Mesendoderm (in vitro differentiated cells): ENCODE data around the gene PSAT1.

ENCODE experiments used
- DNase-seq: peaks from one replicate; pipeline ENCODE4 v3.0.0; 2013
- H2AK5ac ChIP-seq: 2 replicates; pipeline ENCODE4 v1.6.1; 2013; ENCODE audit warnings: low read length, inconsistent platforms
- H2BK120ac ChIP-seq: 2 replicates; pipeline ENCODE4 v1.6.1; 2013; ENCODE audit warnings: low read depth, mild to moderate bottlenecking, low read length, moderate library complexity, mixed read lengths
- H2BK15ac ChIP-seq: replicated peaks from 2 replicates; pipeline ENCODE4 v1.6.1; 2013; ENCODE audit warnings: low read depth, mild to moderate bottlenecking, moderate library complexity
- H2BK5ac ChIP-seq: 2 replicates; pipeline ENCODE4 v1.6.1; 2013; ENCODE audit warnings: low read length, inconsistent platforms
- H3K18ac ChIP-seq: 2 replicates; pipeline ENCODE4 v1.6.1; 2013; ENCODE audit warnings: mild to moderate bottlenecking, low read length, mixed read lengths
- H3K23ac ChIP-seq: one replicate; pipeline ENCODE4 v1.6.1; 2013; ENCODE audit warnings: low read length
- H3K27ac ChIP-seq: 2 replicates; pipeline ENCODE4 v1.5.1; 2013; ENCODE audit warnings: low read depth, mild to moderate bottlenecking, inconsistent platforms, low read length, moderate library complexity
- H3K27me3 ChIP-seq: 2 replicates; pipeline ENCODE4 v1.6.1; 2013; ENCODE audit warnings: low read length, control low read depth, mild to moderate bottlenecking, inconsistent platforms; ENCODE audit not compliant: insufficient read depth, poor library complexity
- H3K36me3 ChIP-seq: 2 replicates; pipeline ENCODE4 v1.6.1; 2013; ENCODE audit warnings: low read length, inconsistent platforms; ENCODE audit not compliant: control insufficient read depth, insufficient read depth
- H3K4ac ChIP-seq: one replicate; pipeline ENCODE4 v1.6.1; 2013; ENCODE audit warnings: low read depth, mild to moderate bottlenecking, low read length, moderate library complexity
- H3K4me1 ChIP-seq: 2 replicates; pipeline ENCODE4 v1.6.1; 2013; ENCODE audit warnings: low read depth, low read length, inconsistent platforms; ENCODE audit not compliant: control insufficient read depth
- H3K4me2 ChIP-seq: 2 replicates; pipeline ENCODE4 v1.6.1; 2013; ENCODE audit warnings: low read length
- H3K4me3 ChIP-seq: 2 replicates; pipeline ENCODE4 v1.5.1; 2013; ENCODE audit warnings: mild to moderate bottlenecking, low read length
- H3K56ac ChIP-seq: one replicate; pipeline ENCODE4 v1.6.1; 2013; ENCODE audit warnings: low read length
- H3K79me1 ChIP-seq: 2 replicates; pipeline ENCODE4 v1.6.1; 2013; ENCODE audit warnings: low read length, inconsistent platforms
- H3K79me2 ChIP-seq: 2 replicates; pipeline ENCODE4 v1.6.1; 2013; ENCODE audit warnings: mild to moderate bottlenecking, low read length; ENCODE audit not compliant: control insufficient read depth, insufficient read depth
- H3K9ac ChIP-seq: 2 replicates; pipeline ENCODE4 v1.6.1; 2013; ENCODE audit warnings: low read length, inconsistent platforms
- H4K5ac ChIP-seq: one replicate; pipeline ENCODE4 v1.6.1; 2013; ENCODE audit warnings: low read length
- H4K8ac ChIP-seq: one replicate; pipeline ENCODE4 v1.6.1; 2013; ENCODE audit warnings: low read depth, mild to moderate bottlenecking, control low read depth, low read length, moderate library complexity
- WGBS: extraction: QIAGEN DNeasy Blood & Tissue Kit; methylation state at CpG from one replicate; pipeline ENCODE4 v1.1.7; 2013; ENCODE audit warnings: low lambda C conversion rate, missing lambda C conversion rate; ENCODE audit not compliant: insufficient coverage; ENCODE audit errors: extremely low coverage; 5-methylcytosine and 5-hydroxymethylcytosine counted together

PSAT1 gene

DNA sequence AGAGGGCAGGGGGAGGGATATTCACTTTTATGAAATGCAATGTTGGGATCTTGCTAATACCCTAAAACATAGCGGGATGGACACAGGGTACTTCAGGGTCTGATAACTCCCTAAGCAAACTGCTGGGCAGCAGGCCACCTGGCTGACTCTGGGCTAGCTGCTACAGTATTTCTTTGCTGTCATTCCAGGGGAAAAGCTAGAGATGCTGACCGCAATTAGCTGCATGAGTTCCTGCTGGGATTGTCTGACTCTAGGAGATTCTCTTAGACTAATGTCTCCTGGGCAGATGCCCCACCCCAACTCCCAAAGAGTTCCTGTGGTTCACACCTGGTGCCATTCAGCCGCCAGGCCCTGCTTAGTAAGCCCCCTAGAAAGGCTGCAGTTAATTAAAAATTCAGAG, 69.9 kb downstream of the PSAT1 start:
- H3K4me3 ChIP-seq: no peak overlapping the region
- no peak overlapping the region for H3K9ac ChIP-seq
- H3K79me2 ChIP-seq: no peaks in the 10 kb centered on the region
- no peak overlapping the region for H3K18ac ChIP-seq
- H2BK15ac ChIP-seq: no peak overlapping the region
- no peak overlapping the region for H3K27ac ChIP-seq
- H3K4me2 ChIP-seq: no peak overlapping the region
- no peak overlapping the region for H3K56ac ChIP-seq
- H4K8ac ChIP-seq: no peak overlapping the region
- WGBS: no CpG with 5 or more reads among the region's 3 CpGs
- no peaks in the 10 kb centered on the region for H3K27me3 ChIP-seq
- H2AK5ac ChIP-seq: no peak overlapping the region
- no peak overlapping the region for H2BK120ac ChIP-seq
- DNase-seq: no peak
- H3K23ac ChIP-seq: no peak overlapping the region
- no peak overlapping the region for H3K4ac ChIP-seq
- H2BK5ac ChIP-seq: no peak overlapping the region
- H3K36me3 ChIP-seq: no peaks in the 10 kb centered on the region
- no peaks in the 10 kb centered on the region for H3K79me1 ChIP-seq
- H3K4me1 ChIP-seq: no peaks in the 10 kb centered on the region
- no peak overlapping the region for H4K5ac ChIP-seq

GRCh38 chr9:78368236-78368635, 71.3 kb downstream of the PSAT1 start:
- Histone ChIP-seq H3K56ac (peak overlapping the region; percentile 25), H3K79me1 (no peaks in the 10 kb centered on the region), H3K23ac (no peak overlapping the region), H4K8ac (no peak overlapping the region), H2BK15ac (no peak overlapping the region), H3K4me1 (no peaks in the 10 kb centered on the region), H3K9ac (no peak overlapping the region), H2BK120ac (no peak overlapping the region), H3K4me3 (no peak overlapping the region), H3K4me2 (no peak overlapping the region), H3K27ac (no peak overlapping the region), H3K79me2 (no peaks in the 10 kb centered on the region), H3K36me3 (no peaks in the 10 kb centered on the region), H3K18ac (no peak overlapping the region), H4K5ac (no peak overlapping the region), H2BK5ac (peak overlapping the region; percentile 34), H2AK5ac (no peak overlapping the region), H3K4ac (no peak overlapping the region), H3K27me3 (no peaks in the 10 kb centered on the region)
- no CpG with 5 or more reads among the region's 6 CpGs for WGBS
- peak; percentile 12 for DNase-seq

DNA sequence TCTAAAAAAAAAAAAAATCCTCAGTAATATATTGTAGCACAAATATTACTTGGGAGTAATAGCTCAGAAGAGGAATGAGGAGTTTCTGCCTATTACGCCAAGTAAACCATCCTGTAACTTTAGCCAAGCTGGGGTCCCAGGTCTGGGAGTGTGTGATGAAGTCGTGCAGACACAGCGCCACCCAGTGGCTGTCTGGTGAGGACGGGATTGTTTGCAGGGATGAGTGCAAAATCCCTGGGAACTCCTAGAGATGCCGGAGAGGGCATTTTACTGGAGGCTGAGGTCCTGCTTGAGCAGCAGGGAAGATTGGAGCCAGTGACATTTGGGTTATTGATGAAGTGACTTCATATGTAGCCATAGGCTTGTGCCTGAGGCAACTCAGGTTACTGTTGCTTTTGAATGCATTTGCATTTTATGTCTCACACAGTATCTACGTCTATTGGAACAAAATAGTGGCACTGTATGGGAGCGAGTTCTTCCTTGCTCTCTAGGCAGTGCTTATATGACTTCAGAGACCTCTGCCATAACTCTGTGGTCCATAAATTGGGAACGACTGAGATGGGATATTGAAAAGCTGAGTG, 72.8 kb downstream of the PSAT1 start:
- no peak overlapping the region for H3K56ac ChIP-seq
- DNase-seq: peak; percentile 89
- no peak overlapping the region for H3K27ac ChIP-seq
- H2AK5ac ChIP-seq: no peak overlapping the region
- no peak overlapping the region for H3K4ac ChIP-seq
- no peak overlapping the region for H3K23ac ChIP-seq
- no peaks in the 10 kb centered on the region for H3K79me2 ChIP-seq
- no peak overlapping the region for H4K5ac ChIP-seq
- no peak overlapping the region for H3K4me3 ChIP-seq
- H3K79me1 ChIP-seq: no peaks in the 10 kb centered on the region
- H3K9ac ChIP-seq: no peak overlapping the region
- no peaks in the 10 kb centered on the region for H3K36me3 ChIP-seq
- H2BK15ac ChIP-seq: no peak overlapping the region
- H3K18ac ChIP-seq: no peak overlapping the region
- no peak overlapping the region for H2BK5ac ChIP-seq
- no peak overlapping the region for H3K4me2 ChIP-seq
- no peaks in the 10 kb centered on the region for H3K27me3 ChIP-seq
- WGBS: no CpG with 5 or more reads among the region's 8 CpGs
- no peak overlapping the region for H4K8ac ChIP-seq
- H2BK120ac ChIP-seq: no peak overlapping the region
- no peaks in the 10 kb centered on the region for H3K4me1 ChIP-seq

DNA sequence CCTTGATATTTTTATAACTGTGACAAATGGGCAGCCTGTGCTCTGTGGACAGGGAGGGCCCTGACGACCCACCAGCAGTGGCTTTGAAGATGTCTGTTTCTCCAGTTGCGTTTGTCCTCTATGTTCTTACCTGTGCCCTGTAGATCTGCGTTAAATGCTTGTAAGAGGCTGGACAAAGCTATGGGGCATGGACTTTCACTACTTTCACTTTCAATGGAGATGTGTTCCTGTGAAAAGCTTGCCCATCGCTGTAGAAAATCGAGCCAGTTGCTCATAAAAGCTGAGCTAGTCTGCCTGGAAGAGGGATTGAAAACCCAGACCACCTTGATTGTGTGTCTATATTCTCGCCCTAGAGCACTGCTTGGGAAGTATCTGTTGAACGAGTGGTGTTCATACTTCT, 74.1 kb downstream of the PSAT1 start:
- Histone ChIP-seq H2BK15ac (no peak overlapping the region), H3K9ac (no peak overlapping the region), H3K79me1 (no peaks in the 10 kb centered on the region), H3K56ac (no peak overlapping the region), H2BK120ac (no peak overlapping the region), H3K4me1 (no peaks in the 10 kb centered on the region), H3K4me3 (no peak overlapping the region), H3K23ac (no peak overlapping the region), H2AK5ac (no peak overlapping the region), H3K4ac (no peak overlapping the region), H3K79me2 (no peaks in the 10 kb centered on the region), H4K5ac (no peak overlapping the region), H2BK5ac (no peak overlapping the region), H4K8ac (no peak overlapping the region), H3K27me3 (no peaks in the 10 kb centered on the region), H3K18ac (no peak overlapping the region), H3K4me2 (no peak overlapping the region), H3K36me3 (no peaks in the 10 kb centered on the region), H3K27ac (no peak overlapping the region)
- WGBS: no CpG with 5 or more reads among the region's 7 CpGs
- no peak for DNase-seq

- Histone ChIP-seq H2AK5ac (no peak overlapping the region), H2BK120ac (no peak overlapping the region), H3K4ac (no peak overlapping the region), H3K36me3 (no peaks in the 10 kb centered on the region), H2BK15ac (no peak overlapping the region), H3K23ac (no peak overlapping the region), H2BK5ac (no peak overlapping the region), H3K9ac (no peak overlapping the region), H3K18ac (no peak overlapping the region), H3K27me3 (no peaks in the 10 kb centered on the region), H3K4me2 (no peak overlapping the region), H3K4me1 (no peaks in the 10 kb centered on the region), H3K79me2 (no peaks in the 10 kb centered on the region), H3K56ac (no peak overlapping the region), H3K4me3 (no peak overlapping the region), H4K5ac (no peak overlapping the region), H4K8ac (no peak overlapping the region), H3K79me1 (no peaks in the 10 kb centered on the region), H3K27ac (no peak overlapping the region)
- no peak for DNase-seq
- WGBS: no CpG with 5 or more reads among the region's 7 CpGs
Observed at GRCh38 chr9:78371981-78372380, 75.1 kb downstream of the PSAT1 start.
